Trophoblast cell (in vitro differentiated cells and primary cell): Measurements from ENCODE around the gene TOB1.
A peak's percentile ranks its signal among the peaks of the same experiment; 100 is the strongest.

Experiments
- DNase-seq, 2 donors: peaks; one replicate each; pipeline ENCODE4 v3.0.0-alpha.2; 2016
- H2AFZ ChIP-seq: 2 replicates; pipeline ENCODE4 v1.6.1; 2013; ENCODE audit warnings: low read length, moderate library complexity, mild to moderate bottlenecking; ENCODE audit not compliant: insufficient read depth, poor library complexity
- H2AK5ac ChIP-seq: 2 replicates; pipeline ENCODE4 v1.6.1; 2013; ENCODE audit warnings: mild to moderate bottlenecking, low read length
- H2BK120ac ChIP-seq: 2 replicates; pipeline ENCODE4 v1.6.1; 2013; ENCODE audit warnings: low read length, mild to moderate bottlenecking, moderate library complexity; ENCODE audit not compliant: insufficient read depth, poor library complexity
- H2BK12ac ChIP-seq: 2 replicates; pipeline ENCODE4 v1.6.1; 2013; ENCODE audit warnings: mild to moderate bottlenecking, low read length, moderate library complexity
- H2BK5ac ChIP-seq: 2 replicates; pipeline ENCODE4 v1.6.1; 2013; ENCODE audit warnings: low read length, low read depth, moderate library complexity, mild to moderate bottlenecking; ENCODE audit not compliant: poor library complexity
- H3K14ac ChIP-seq: 2 replicates; pipeline ENCODE4 v1.6.1; 2013; ENCODE audit warnings: mild to moderate bottlenecking, low read length
- H3K18ac ChIP-seq: 2 replicates; pipeline ENCODE4 v1.6.1; 2013; ENCODE audit warnings: mild to moderate bottlenecking, low read length
- H3K23ac ChIP-seq: 2 replicates; pipeline ENCODE4 v1.6.1; 2013; ENCODE audit warnings: low read length
- H3K27ac ChIP-seq: 2 replicates; pipeline ENCODE4 v1.5.1; 2013; ENCODE audit warnings: low read depth, mild to moderate bottlenecking, inconsistent platforms, low read length, moderate library complexity
- H3K27me3 ChIP-seq: 2 replicates; pipeline ENCODE4 v1.6.1; 2013; ENCODE audit warnings: inconsistent platforms, mild to moderate bottlenecking, low read length, moderate library complexity; ENCODE audit not compliant: insufficient read depth
- H3K36me3 ChIP-seq, 2 experiments: 1 replicate in 1 of 2; 2 replicates in 1 of 2; pipeline ENCODE4 v1.6.1; 2013; ENCODE audit warnings: low read length in 2 of 2, mild to moderate bottlenecking in 2 of 2, moderate library complexity in 1 of 2; ENCODE audit not compliant: insufficient read depth in 2 of 2, control insufficient read depth in 1 of 2
- H3K4ac ChIP-seq: 2 replicates; pipeline ENCODE4 v1.6.1; 2013; ENCODE audit warnings: low read depth, mild to moderate bottlenecking, low read length, moderate library complexity
- H3K4me1 ChIP-seq, 2 experiments: 1 replicate in 1 of 2; 2 replicates in 1 of 2; pipeline ENCODE4 v1.6.1; 2013; ENCODE audit warnings: low read length in 2 of 2, mild to moderate bottlenecking in 2 of 2, moderate library complexity in 1 of 2; ENCODE audit not compliant: insufficient read depth in 2 of 2, control insufficient read depth in 1 of 2
- H3K4me2 ChIP-seq: 2 replicates; pipeline ENCODE4 v1.6.1; 2013; ENCODE audit warnings: inconsistent platforms, mild to moderate bottlenecking, low read length, moderate library complexity
- H3K4me3 ChIP-seq: 2 replicates; pipeline ENCODE4 v1.5.1; 2013; ENCODE audit warnings: mild to moderate bottlenecking, low read depth, low read length, inconsistent platforms
- H3K79me1 ChIP-seq: one replicate; pipeline ENCODE4 v1.6.1; 2013; ENCODE audit warnings: low read length
- H3K79me2 ChIP-seq: 2 replicates; pipeline ENCODE4 v1.6.1; 2013; ENCODE audit warnings: low read length, mild to moderate bottlenecking; ENCODE audit not compliant: control insufficient read depth, insufficient read depth, poor library complexity
- H3K9ac ChIP-seq: 2 replicates; pipeline ENCODE4 v1.6.1; 2013; ENCODE audit warnings: mild to moderate bottlenecking, low read length
- H3K9me3 ChIP-seq: 2 replicates; pipeline ENCODE4 v1.6.1; 2013; ENCODE audit warnings: low read depth, mild to moderate bottlenecking, control low read depth, inconsistent platforms, low read length; ENCODE audit not compliant: insufficient read depth
- H4K12ac ChIP-seq: 2 replicates; pipeline ENCODE4 v1.6.1; 2013; ENCODE audit warnings: low read depth, mild to moderate bottlenecking, low read length, moderate library complexity
- H4K8ac ChIP-seq: 2 replicates; pipeline ENCODE4 v1.6.1; 2013; ENCODE audit warnings: low read depth, mild to moderate bottlenecking, low read length, moderate library complexity
- H4K91ac ChIP-seq: one replicate; pipeline ENCODE4 v1.6.1; 2013; ENCODE audit warnings: low read depth, mild to moderate bottlenecking, low read length, moderate library complexity
- WGBS: extraction: QIAGEN DNeasy Blood & Tissue Kit; methylation state at CpG from one replicate; pipeline ENCODE4 v1.1.7; 2013; ENCODE audit warnings: missing lambda C conversion rate; ENCODE audit not compliant: insufficient read length, insufficient coverage; ENCODE audit errors: extremely low coverage; 5-methylcytosine and 5-hydroxymethylcytosine counted together

TOB1 gene

GRCh38 chr17:50868140-50868438 is 1.9 kb upstream of the TOB1 start:
- Histone ChIP-seq H4K12ac (no peak overlapping the region), H3K4ac (no peak overlapping the region), H2BK12ac (no peak overlapping the region), H3K9me3 (no peaks in the 10 kb centered on the region), H2AFZ (no peak overlapping the region), H3K14ac (no peak overlapping the region), H2AK5ac (no peak overlapping the region), H2BK5ac (no peak overlapping the region), H3K9ac (no peak overlapping the region), H2BK120ac (no peak overlapping the region), H3K4me2 (no peak overlapping the region), H3K79me1 (peaks cover 17% of the 10 kb centered on the region), H3K4me3 (no peak overlapping the region), H3K79me2 (peaks cover 10% of the 10 kb centered on the region), H3K27ac (peak overlapping the region; percentile 87), H4K8ac (no peak overlapping the region), H3K27me3 (no peaks in the 10 kb centered on the region), H3K23ac (no peak overlapping the region), H3K18ac (no peak overlapping the region), H3K4me1 (no peaks in the 10 kb centered on the region), H4K91ac (no peak overlapping the region), H3K36me3 (peaks cover 3% of the 10 kb centered on the region in 2 experiments)
- DNase-seq: no peak
- no CpG with 5 or more reads among the region's 1 CpG for WGBS

- H2AFZ ChIP-seq: peak overlapping the region; percentile 73
- H3K27ac ChIP-seq: peak overlapping the region; percentile 94
- WGBS: no CpG with 5 or more reads among the region's 35 CpGs
- no peak overlapping the region for H2BK12ac ChIP-seq
- H3K18ac ChIP-seq: peak overlapping the region; percentile 48
- peak overlapping the region; percentile 93 for H4K91ac ChIP-seq
- H2AK5ac ChIP-seq: peak overlapping the region; percentile 75
- H3K79me1 ChIP-seq: peaks cover 17% of the 10 kb centered on the region
- H3K4me2 ChIP-seq: peak overlapping the region; percentile 74
- peak overlapping the region; percentile 24 for H4K12ac ChIP-seq
- peaks cover 4 to 6% of the 10 kb centered on the region in 2 experiments for H3K36me3 ChIP-seq
- DNase-seq: peak; percentile 69 to 72
- peak overlapping the region; percentile 78 for H3K4me3 ChIP-seq
- no peaks in the 10 kb centered on the region for H3K9me3 ChIP-seq
- peak overlapping the region; percentile 26 for H2BK120ac ChIP-seq
- no peak overlapping the region for H3K23ac ChIP-seq
- peak overlapping the region; percentile 90 for H4K8ac ChIP-seq
- H3K27me3 ChIP-seq: no peaks in the 10 kb centered on the region
- peak overlapping the region; percentile 87 for H3K14ac ChIP-seq
- no peak overlapping the region for H3K9ac ChIP-seq
- peak overlapping the region; percentile 83 for H3K4ac ChIP-seq
- H3K79me2 ChIP-seq: peaks cover 10% of the 10 kb centered on the region
- no peaks in the 10 kb centered on the region for H3K4me1 ChIP-seq
- H2BK5ac ChIP-seq: peak overlapping the region; percentile 92
These were observed 1.4 kb upstream of the TOB1 start for GRCh38 chr17:50867363-50868139.

GRCh38 chr17:50866950-50867362 is 802 bp upstream of the TOB1 start:
- Histone ChIP-seq H3K4me1 (no peaks in the 10 kb centered on the region), H3K36me3 (peaks cover 4 to 6% of the 10 kb centered on the region in 2 experiments), H3K9me3 (no peaks in the 10 kb centered on the region), H3K18ac (peak overlapping the region; percentile 48), H3K4me3 (peak overlapping the region; percentile 78), H3K9ac (peak overlapping the region; percentile 82), H3K79me1 (peaks cover 17% of the 10 kb centered on the region), H4K12ac (peak overlapping the region; percentile 90), H4K8ac (peak overlapping the region; percentile 90), H2BK120ac (peak overlapping the region; percentile 80), H2AK5ac (peak overlapping the region; percentile 75), H3K27ac (peak overlapping the region; percentile 94), H3K23ac (no peak overlapping the region), H4K91ac (peak overlapping the region; percentile 93), H3K79me2 (peaks cover 10% of the 10 kb centered on the region), H3K14ac (peak overlapping the region; percentile 87), H2BK12ac (peak overlapping the region; percentile 26), H2BK5ac (peak overlapping the region; percentile 92), H3K4ac (peak overlapping the region; percentile 83), H3K4me2 (peak overlapping the region; percentile 74), H3K27me3 (no peaks in the 10 kb centered on the region), H2AFZ (peak overlapping the region; percentile 73)
- peak; percentile 52 to 69 for DNase-seq
- no CpG with 5 or more reads among the region's 28 CpGs for WGBS

- H3K27me3 ChIP-seq: no peaks in the 10 kb centered on the region
- peak overlapping the region; percentile 55 for H3K14ac ChIP-seq
- peak overlapping the region; percentile 64 for H2BK120ac ChIP-seq
- H2AK5ac ChIP-seq: no peak overlapping the region
- peak overlapping the region; percentile 35 for H2AFZ ChIP-seq
- H3K9me3 ChIP-seq: no peaks in the 10 kb centered on the region
- no peaks in the 10 kb centered on the region for H3K4me1 ChIP-seq
- peak overlapping the region; percentile 92 for H3K18ac ChIP-seq
- H3K79me2 ChIP-seq: peaks cover 10% of the 10 kb centered on the region
- no peak overlapping the region for H2BK12ac ChIP-seq
- H3K23ac ChIP-seq: no peak overlapping the region
- peak overlapping the region; percentile 21 for H4K8ac ChIP-seq
- peak overlapping the region; percentile 82 for H2BK5ac ChIP-seq
- peak overlapping the region; percentile 91 for H3K4me3 ChIP-seq
- H3K79me1 ChIP-seq: peaks cover 17% of the 10 kb centered on the region
- no CpG with 5 or more reads among the region's 53 CpGs for WGBS
- peak overlapping the region; percentile 51 for H4K12ac ChIP-seq
- H3K36me3 ChIP-seq: peaks cover 4 to 6% of the 10 kb centered on the region in 2 experiments
- peak overlapping the region; percentile 80 for H3K9ac ChIP-seq
- peak overlapping the region; percentile 85 for H4K91ac ChIP-seq
- peak overlapping the region; percentile 80 for H3K27ac ChIP-seq
- no peak for DNase-seq
- peak overlapping the region; percentile 93 for H3K4ac ChIP-seq
- H3K4me2 ChIP-seq: peak overlapping the region; percentile 87
These were observed 290 bp downstream of the TOB1 start for GRCh38 chr17:50865868-50866260.
